ENCODE data around the gene PCBP4.
"Not testable (repeated sequence)": the region's sequence is repeated elsewhere in the genome, so short reads cannot be mapped to it uniquely, and the experiment has no call there.

PCBP4 gene

GRCh38 chr3:51992017-51992682, 24.9 kb upstream of the PCBP4 start:
- 0 out of 2 replicates have a peak, but pooled peaks have one; percentile 37 for TF ChIP-seq CREB5 (CRISPR knock-in tag; IDR thresholded peaks at IDR 0.05; ENCODE audit: low read depth)
- TF ChIP-seq CSRNP3 (CRISPR knock-in tag; IDR thresholded peaks at IDR 0.05): peak; percentile 20; the same call in 1 of the 2 replicates
- TF ChIP-seq TOX (CRISPR knock-in tag; IDR thresholded peaks at IDR 0.05; ENCODE audit: borderline replicate concordance): no peak
- peak; percentile 12; the same call in 1 of the 2 replicates for TF ChIP-seq PATZ1 (CRISPR knock-in tag; IDR thresholded peaks at IDR 0.05; ENCODE audit: borderline replicate concordance)
- no peak for ATAC-seq

- ATAC-seq: not testable (repeated sequence)
Observed at GRCh38 chr3:51990501-51990971, 23.3 kb upstream of the PCBP4 start.

GRCh38 chr3:51988286-51989146, 21.3 kb upstream of the PCBP4 start:
- TF ChIP-seq ZFP3 (CRISPR knock-in tag; IDR thresholded peaks at IDR 0.05) (no peak), ZNF565 (CRISPR knock-in tag; conservative IDR thresholded peaks at IDR 0.05; ENCODE audit: low read depth) (no peak)
- peak; percentile 7 for ATAC-seq

- ATAC-seq: no peak
- TF ChIP-seq GLIS3 (CRISPR knock-in tag; IDR thresholded peaks at IDR 0.05) (no peak), ZFP3 (CRISPR knock-in tag; IDR thresholded peaks at IDR 0.05) (no peak)
Observed at GRCh38 chr3:51987568-51987967, 20.3 kb upstream of the PCBP4 start.

- no peak for ATAC-seq
- no peak for TF ChIP-seq RARB (CRISPR knock-in tag; IDR thresholded peaks at IDR 0.05)
- no peak for TF ChIP-seq ZFP30 (CRISPR knock-in tag; IDR thresholded peaks at IDR 0.05)
- no peak for TF ChIP-seq ZC3H10 (CRISPR knock-in tag; IDR thresholded peaks at IDR 0.05)
- no peak for TF ChIP-seq ZNF70 (CRISPR knock-in tag; IDR thresholded peaks at IDR 0.05)
Observed at GRCh38 chr3:51986010-51986947, 19.0 kb upstream of the PCBP4 start.

- TF ChIP-seq SNAI2 (CRISPR knock-in tag; IDR thresholded peaks at IDR 0.05) (no peak), TOX (CRISPR knock-in tag; IDR thresholded peaks at IDR 0.05; ENCODE audit: borderline replicate concordance) (no peak), ESRRG (CRISPR knock-in tag; IDR thresholded peaks at IDR 0.05) (no peak), TCF4 (CRISPR knock-in tag; IDR thresholded peaks at IDR 0.05; ENCODE audit: borderline replicate concordance) (no peak), CREB5 (CRISPR knock-in tag; IDR thresholded peaks at IDR 0.05; ENCODE audit: low read depth) (no peak), ZFP30 (CRISPR knock-in tag; IDR thresholded peaks at IDR 0.05) (no peak), ZC3H10 (CRISPR knock-in tag; IDR thresholded peaks at IDR 0.05) (no peak), ZNF70 (CRISPR knock-in tag; IDR thresholded peaks at IDR 0.05) (no peak), GLIS3 (CRISPR knock-in tag; IDR thresholded peaks at IDR 0.05) (no peak)
- ATAC-seq: no peak
Observed at GRCh38 chr3:51985063-51985462, 17.8 kb upstream of the PCBP4 start.

Measured in SK-N-SH treated with all-trans-retinoic acid at 6 μM for 48 hours (cell line).